PFSK-1 (cell line): ENCODE data around the gene APBB2.

Source experiments
- FOXP2 ChIP-seq: optimal IDR thresholded peaks from 2 replicates; pipeline ENCODE3; 2011; ENCODE audit warnings: borderline replicate concordance, control low read depth, inconsistent platforms; ENCODE audit not compliant: insufficient read depth; ENCODE audit errors: extremely low read length, extremely low read depth
- POLR2AphosphoS5 ChIP-seq: IDR thresholded peaks from 2 replicates; pipeline ENCODE4 v1.6.1; 2012; ENCODE audit warnings: low read depth, mild to moderate bottlenecking, control low read depth, low read length, moderate library complexity
- REST ChIP-seq, 2 experiments: IDR thresholded peaks; 2 replicates each; pipeline versions ENCODE4 v1.6.1 to v1.8.0; 2011 to 2012; ENCODE audit warnings: low read depth in 2 of 2, low read length in 2 of 2, control low read depth in 1 of 2, inconsistent platforms in 1 of 2, mild to moderate bottlenecking in 1 of 2, moderate library complexity in 1 of 2; ENCODE audit not compliant: insufficient read depth in 1 of 2
- SIN3A ChIP-seq: IDR thresholded peaks from 2 replicates; pipeline ENCODE4 v1.6.1; 2012; ENCODE audit warnings: mild to moderate bottlenecking, low read length, moderate library complexity, borderline replicate concordance; ENCODE audit not compliant: insufficient read depth
- TAF1 ChIP-seq: IDR thresholded peaks from 2 replicates; pipeline ENCODE4 v1.6.1; 2012; ENCODE audit warnings: low read length, control low read depth, borderline replicate concordance; ENCODE audit not compliant: insufficient read depth

The APBB2 gene

DNA sequence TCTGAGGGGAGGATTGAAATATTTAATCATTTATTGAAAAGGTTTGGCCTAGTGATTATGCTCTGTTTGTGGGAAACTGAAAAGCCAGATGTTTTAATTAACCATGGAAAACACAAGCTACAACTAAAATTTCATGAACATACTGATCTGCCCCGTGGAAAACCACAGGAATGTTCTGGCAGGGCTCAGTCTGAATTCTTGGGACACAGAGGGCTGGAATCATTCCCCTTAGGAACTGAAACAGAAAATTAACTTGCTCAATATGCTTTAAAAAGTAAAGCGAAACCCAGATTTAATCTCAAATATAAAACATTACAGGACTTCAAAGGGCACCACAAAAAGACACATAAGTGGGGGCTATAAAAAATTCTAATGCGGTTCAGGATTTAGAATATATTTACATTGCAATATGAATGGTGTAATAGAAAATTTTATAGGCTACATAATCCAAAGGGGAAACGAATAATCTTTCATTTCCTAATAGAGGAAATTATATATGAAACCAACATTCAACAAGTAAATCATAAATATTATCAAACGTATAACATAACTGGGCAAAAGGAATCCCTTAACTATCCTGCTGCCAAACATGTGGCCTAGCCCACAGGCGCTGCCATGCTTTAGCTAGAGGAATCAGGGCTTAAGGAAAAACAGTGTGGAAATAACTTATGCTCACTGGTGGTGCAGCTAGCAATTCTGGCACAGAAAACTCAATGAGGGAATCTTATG lies 70.9 kb downstream of the APBB2 start:
- TF ChIP-seq SIN3A = no peak
- no peak for TF ChIP-seq TAF1
- no peak for TF ChIP-seq POLR2AphosphoS5
- no peak for TF ChIP-seq FOXP2
- no peak for TF ChIP-seq REST (IDR thresholded peaks at IDR 0.05; ENCODE audit: insufficient read depth in 1 of 2, low read depth in 2 of 2, low read length in 2 of 2)

- no peak for TF ChIP-seq REST (IDR thresholded peaks at IDR 0.05; ENCODE audit: insufficient read depth in 1 of 2, low read depth in 2 of 2, low read length in 2 of 2)
- TF ChIP-seq FOXP2 = no peak
- TF ChIP-seq TAF1 = no peak
- TF ChIP-seq SIN3A = no peak
- no peak for TF ChIP-seq POLR2AphosphoS5
These were observed 71.7 kb downstream of the APBB2 start for GRCh38 chr4:41142376-41143310.

- peak; percentile 38; the same call in 1 of the 2 replicates for TF ChIP-seq TAF1
- no peak for TF ChIP-seq POLR2AphosphoS5
These were observed 72.4 kb downstream of the APBB2 start for GRCh38 chr4:41141900-41142299.

- TF ChIP-seq SIN3A (no peak), FOXP2 (no peak), POLR2AphosphoS5 (no peak), REST (IDR thresholded peaks at IDR 0.05; ENCODE audit: insufficient read depth in 1 of 2, low read depth in 2 of 2, low read length in 2 of 2) (no peak), TAF1 (no peak)
These were observed 73.9 kb downstream of the APBB2 start for GRCh38 chr4:41140410-41140809.

- TF ChIP-seq SIN3A = no peak
- no peak for TF ChIP-seq FOXP2
- no peak for TF ChIP-seq REST (IDR thresholded peaks at IDR 0.05; ENCODE audit: insufficient read depth in 1 of 2, low read depth in 2 of 2, low read length in 2 of 2)
- TF ChIP-seq TAF1 = no peak
- TF ChIP-seq POLR2AphosphoS5 = no peak
These were observed 76.5 kb downstream of the APBB2 start for GRCh38 chr4:41137879-41138278.
